ENCODE data around the gene EML3. TPM values are rescaled to one million over a fixed set of nuclear protein-coding genes. Genes with fewer than 3 reads are reported as not detected.

Gene EML3
- total RNA-seq, 1 donor from 2014 or later, result 207 TPM

- peaks cover 4 to 14% of the 10 kb centered on the region in 2 donors for H3K4me1 ChIP-seq
- H3K27me3 ChIP-seq, result no peaks in the 10 kb centered on the region
- H3K27ac ChIP-seq, result peak within 1 kb of the TSS; percentile 89 to 92
- intact Hi-C loops (cut with DNase I), result loop anchor here (1.0 to 5.0 kb wide), 4 partner anchors 24 to 81 kb away; partner anchors contain the start of genes HNRNPUL2, MTA2 and TUT1
- peaks cover 26 to 33% of the 10 kb centered on the region in 2 donors for H3K36me3 ChIP-seq
- peak; percentile 97 to 100 for DNase-seq (ENCODE audit: low spot score in 2 of 2)
- TF ChIP-seq CTCF (IDR thresholded peaks at IDR 0.05), result no peak
- H3K9me3 ChIP-seq, result no peaks in the 10 kb centered on the region
- peak within 1 kb of the TSS; percentile 66 to 92 for H3K4me3 ChIP-seq
Measured at GRCh38 chr11:62645946-62646824, 33.6 kb upstream of the EML3 start, which contains the start of gene GANAB. Gene GANAB (minus strand): TSS chr11:62646613. CDS start chr11:62646599, 14 bp downstream.

- DNase-seq (ENCODE audit: low spot score in 2 of 2), result no peak
- Histone ChIP-seq H3K27me3 (no peaks in the 10 kb centered on the region), H3K4me3 (peak overlapping the region; percentile 66 to 92), H3K9me3 (no peaks in the 10 kb centered on the region), H3K4me1 (peaks cover 4 to 14% of the 10 kb centered on the region in 2 donors), H3K36me3 (peaks cover 26 to 33% of the 10 kb centered on the region in 2 donors), H3K27ac (peak overlapping the region; percentile 89 to 92)
- TF ChIP-seq CTCF (IDR thresholded peaks at IDR 0.05), result no peak
- intact Hi-C loops (cut with DNase I), result loop anchor here (5.0 kb wide), 1 partner anchor 43 kb away; the partner anchor contains the start of gene MTA2
Measured at GRCh38 chr11:62645671-62645945, 33.0 kb upstream of the EML3 start.

GRCh38 chr11:62644220-62644619 is 31.6 kb upstream of the EML3 start:
- Histone ChIP-seq H3K9me3 (no peaks in the 10 kb centered on the region), H3K4me1 (peaks cover 4 to 14% of the 10 kb centered on the region in 2 donors), H3K36me3 (peaks cover 21 to 26% of the 10 kb centered on the region in 2 donors), H3K27ac (no peak overlapping the region), H3K27me3 (no peaks in the 10 kb centered on the region), H3K4me3 (no peak overlapping the region)
- no peak for TF ChIP-seq CTCF (IDR thresholded peaks at IDR 0.05)
- intact Hi-C loops (cut with DNase I), result no loop called here
- no peak for DNase-seq (ENCODE audit: low spot score in 2 of 2)

- no peaks in the 10 kb centered on the region for H3K9me3 ChIP-seq
- intact Hi-C loops (cut with DNase I), result no loop called here
- no peaks in the 10 kb centered on the region for H3K27me3 ChIP-seq
- DNase-seq (ENCODE audit: low spot score in 2 of 2), result no peak
- no peak for TF ChIP-seq CTCF (IDR thresholded peaks at IDR 0.05)
- H3K4me3 ChIP-seq, result no peak overlapping the region
- H3K36me3 ChIP-seq, result peaks cover 90 to 97% of the 10 kb centered on the region in 2 donors
- no peaks in the 10 kb centered on the region for H3K4me1 ChIP-seq
- H3K27ac ChIP-seq, result no peak overlapping the region
Measured at GRCh38 chr11:62632492-62632891, 19.9 kb upstream of the EML3 start.

- Histone ChIP-seq H3K4me3 (no peak overlapping the region), H3K27me3 (no peaks in the 10 kb centered on the region), H3K27ac (no peak overlapping the region), H3K9me3 (no peaks in the 10 kb centered on the region), H3K36me3 (peaks cover 69 to 79% of the 10 kb centered on the region in 2 donors), H3K4me1 (no peaks in the 10 kb centered on the region)
- TF ChIP-seq CTCF (IDR thresholded peaks at IDR 0.05), result no peak
- intact Hi-C loops (cut with DNase I), result no loop called here
- no peak for DNase-seq (ENCODE audit: low spot score in 2 of 2)
Measured at GRCh38 chr11:62627713-62628112, 15.1 kb upstream of the EML3 start.
